H1 (cell line): Measurements from ENCODE around the gene MACROD2. TPM values are rescaled to one million over a fixed set of nuclear protein-coding genes. Genes with fewer than 3 reads are reported as not detected.

Experiments used
- BCL11A ChIP-seq, 2 experiments: IDR thresholded peaks; one replicate each; pipeline ENCODE4 v1.6.1; 2011; ENCODE audit warnings: low read depth in 2 of 2, low read length in 2 of 2, mild to moderate bottlenecking in 2 of 2
- CHD7 ChIP-seq: fragments of 300-600 bp; sonication (generic); IDR thresholded peaks from 2 replicates; pipeline ENCODE4 v1.7.1; 2012; ENCODE audit warnings: low read length, moderate library complexity, mild to moderate bottlenecking, inconsistent platforms; ENCODE audit not compliant: insufficient replicate concordance
- EZH2 ChIP-seq: fragments of 200-600 bp; sonication (generic); IDR thresholded peaks from 2 replicates; pipeline ENCODE4 v1.7.1; 2012; ENCODE audit warnings: low read depth, mild to moderate bottlenecking, moderate library complexity, low read length, inconsistent platforms; ENCODE audit not compliant: severe bottlenecking
- MAFK ChIP-seq: IDR thresholded peaks from 2 replicates; pipeline ENCODE4 v1.6.1; 2012; ENCODE audit warnings: low read depth, mild to moderate bottlenecking, improper control_type of control experiment, low read length
- PHF8 ChIP-seq: fragments of 200-600 bp; sonication (generic); conservative IDR thresholded peaks from 2 replicates; pipeline ENCODE4 v1.7.1; 2012; ENCODE audit warnings: low read depth, mild to moderate bottlenecking, inconsistent platforms, low read length, moderate library complexity
- TAF7 ChIP-seq: optimal IDR thresholded peaks from 2 replicates; pipeline ENCODE3; 2011; ENCODE audit warnings: low read depth, mild to moderate bottlenecking, inconsistent platforms, low read length, moderate library complexity, borderline replicate concordance
- TBP ChIP-seq: IDR thresholded peaks from 2 replicates; pipeline ENCODE4 v1.6.1; 2011; ENCODE audit warnings: low read depth, low read length, improper control_type of control experiment
- TCF12 ChIP-seq: IDR thresholded peaks from 2 replicates; pipeline ENCODE4 v1.6.1; 2011; ENCODE audit warnings: low read depth, mild to moderate bottlenecking, low read length
- YY1 ChIP-seq: IDR thresholded peaks from 2 replicates; pipeline ENCODE4 v1.6.1; 2011; ENCODE audit warnings: low read depth, mild to moderate bottlenecking, low read length
- polyA plus RNA-seq, 7 experiments: library from polyadenylated mRNA; depleted of rRNA in 3 of 7; stranded (reverse) in 5 of 7; unstranded in 2 of 7; fragments of >200 nt in 5 of 7; fragments of 200-250 nt in 2 of 7; gene quantifications; 1 replicate in 5 of 7; 2 replicates in 1 of 7; 4 replicates in 1 of 7; pipeline versions ENCODE4 v1.2.1 to v1.2.3, GENCODE V29; 2011 to 2013; ENCODE audit warnings: missing spikeins in 2 of 7, mixed read lengths in 2 of 7
- total RNA-seq: library from RNA; stranded (reverse); fragmentation: NEBNext Ultra II Directional; extraction: Animal tissue kit (Norgen Biotek cat#: 25700); gene quantifications from 2 replicates; pipeline ENCODE4 v1.2.1, GENCODE V29; 2021
- TF ChIP-seq, protein P1 (sequence below): IDR thresholded peaks from 2 replicates; pipeline ENCODE4 v1.6.1; 2011; ENCODE audit warnings: low read depth, mild to moderate bottlenecking, low read length; ENCODE audit not compliant: insufficient read depth
- TF ChIP-seq, protein P2 (sequence below): IDR thresholded peaks from 2 replicates; pipeline ENCODE4 v1.6.1; 2012; ENCODE audit warnings: inconsistent platforms

Gene MACROD2
- total and polyA plus RNA-seq, 2 of the 8 experiments (the other 6 are each of a cell fraction or from before 2014, with no cell fraction given), result 0.70 to 3.9 TPM

DNA sequence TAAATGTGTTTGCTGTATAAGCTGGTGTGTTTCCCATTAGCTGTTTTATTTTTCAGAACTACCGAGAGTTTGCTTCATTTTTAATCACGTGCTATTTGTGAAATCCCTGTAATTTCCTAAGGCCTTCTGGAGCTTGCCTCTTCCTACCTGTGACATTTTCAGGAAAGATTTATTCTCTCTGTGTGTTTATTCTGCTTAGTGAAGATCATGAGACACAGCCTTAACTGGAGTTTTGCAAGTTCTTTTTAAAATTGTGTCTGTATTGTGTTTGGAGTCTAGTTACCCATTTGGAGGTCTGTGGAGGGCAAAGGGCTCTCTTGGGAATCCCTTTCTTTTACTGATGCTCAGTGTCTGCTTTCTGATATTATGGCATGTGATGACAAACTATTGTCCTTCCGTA lies 701.2 kb downstream of the MACROD2 start (continued):
- TF ChIP-seq CHD7 (no peak), TAF7 (no peak), TCF12 (no peak), TBP (no peak), EZH2 (no peak), PHF8 (no peak), YY1 (no peak), MAFK (no peak), BCL11A (IDR thresholded peaks at IDR 0.05; ENCODE audit: low read depth in 2 of 2, low read length in 2 of 2) (no peak)
- TF ChIP-seq, protein P1, sequence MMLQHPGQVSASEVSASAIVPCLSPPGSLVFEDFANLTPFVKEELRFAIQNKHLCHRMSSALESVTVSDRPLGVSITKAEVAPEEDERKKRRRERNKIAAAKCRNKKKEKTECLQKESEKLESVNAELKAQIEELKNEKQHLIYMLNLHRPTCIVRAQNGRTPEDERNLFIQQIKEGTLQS, result no peak
- TF ChIP-seq, protein P2, sequence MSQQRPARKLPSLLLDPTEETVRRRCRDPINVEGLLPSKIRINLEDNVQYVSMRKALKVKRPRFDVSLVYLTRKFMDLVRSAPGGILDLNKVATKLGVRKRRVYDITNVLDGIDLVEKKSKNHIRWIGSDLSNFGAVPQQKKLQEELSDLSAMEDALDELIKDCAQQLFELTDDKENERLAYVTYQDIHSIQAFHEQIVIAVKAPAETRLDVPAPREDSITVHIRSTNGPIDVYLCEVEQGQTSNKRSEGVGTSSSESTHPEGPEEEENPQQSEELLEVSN, result no peak
